KMS-11 (cell line): Measurements from ENCODE around the gene GNLY.

ENCODE experiments used
- H2AFZ ChIP-seq: fragments of 200-600 bp; sonication (generic); 2 replicates; pipeline ENCODE4 v1.6.1; 2016; ENCODE audit warnings: antibody characterized with exemption, mixed run types, low read depth
- H3K27ac ChIP-seq: fragments of 200-600 bp; sonication (generic); 2 replicates; pipeline ENCODE4 v1.6.1; 2016; ENCODE audit warnings: mild to moderate bottlenecking, mixed run types
- H3K27me3 ChIP-seq: fragments of 200-600 bp; sonication (generic); 2 replicates; pipeline ENCODE4 v1.6.1; 2017; ENCODE audit warnings: mild to moderate bottlenecking, low read depth, mixed run types, moderate library complexity; ENCODE audit not compliant: insufficient read depth
- H3K36me3 ChIP-seq: fragments of 200-600 bp; sonication (generic); 2 replicates; pipeline ENCODE4 v1.6.1; 2017; ENCODE audit warnings: mild to moderate bottlenecking, mixed run types; ENCODE audit not compliant: insufficient read depth
- H3K4me1 ChIP-seq: fragments of 200-600 bp; sonication (generic); 2 replicates; pipeline ENCODE4 v1.6.1; 2016; ENCODE audit warnings: mild to moderate bottlenecking, low read depth, mixed run types; ENCODE audit not compliant: poor library complexity, severe bottlenecking
- H3K4me2 ChIP-seq: fragments of 200-600 bp; sonication (generic); 2 replicates; pipeline ENCODE4 v1.7.0; 2016; ENCODE audit warnings: mild to moderate bottlenecking, mixed run types
- H3K4me3 ChIP-seq: fragments of 200-600 bp; sonication (generic); IDR thresholded peaks from 2 replicates; pipeline ENCODE4 v1.6.1; 2017; ENCODE audit warnings: low read depth, low read length, mixed read lengths; ENCODE audit not compliant: insufficient read depth
- H3K79me2 ChIP-seq: fragments of 200-600 bp; sonication (generic); 2 replicates; pipeline ENCODE4 v1.6.1; 2016; ENCODE audit warnings: low read depth, mixed run types; ENCODE audit not compliant: insufficient read depth
- H3K9ac ChIP-seq: fragments of 200-600 bp; sonication (generic); 2 replicates; pipeline ENCODE4 v1.6.1; 2016; ENCODE audit warnings: mild to moderate bottlenecking, mixed run types
- H4K20me1 ChIP-seq: fragments of 200-600 bp; sonication (generic); 2 replicates; pipeline ENCODE4 v1.6.1; 2016; ENCODE audit warnings: mild to moderate bottlenecking, mixed run types; ENCODE audit not compliant: insufficient read depth
- CTCF ChIP-seq: fragments of 200-600 bp; sonication (generic); conservative IDR thresholded peaks from 2 replicates; pipeline ENCODE4 v1.6.1; 2017; ENCODE audit warnings: low read depth, mild to moderate bottlenecking, antibody characterized with exemption, low read length, moderate library complexity, mixed read lengths

GNLY gene

GRCh38 chr2:85705680-85706039, 11.5 kb downstream of the GNLY start:
- Histone ChIP-seq H3K9ac (no peak overlapping the region), H3K79me2 (no peaks in the 10 kb centered on the region), H3K4me1 (peaks cover 70% of the 10 kb centered on the region), H3K4me3 (no peak overlapping the region), H3K36me3 (no peaks in the 10 kb centered on the region), H3K4me2 (peak overlapping the region; percentile 68), H3K27me3 (no peaks in the 10 kb centered on the region), H4K20me1 (no peaks in the 10 kb centered on the region), H2AFZ (peak overlapping the region; percentile 50; the same call in 1 of the 2 replicates), H3K27ac (peak overlapping the region; percentile 39)
- TF ChIP-seq CTCF = no peak

- Histone ChIP-seq H4K20me1 (no peaks in the 10 kb centered on the region), H3K79me2 (no peaks in the 10 kb centered on the region), H3K36me3 (no peaks in the 10 kb centered on the region), H3K4me2 (peak overlapping the region; percentile 68; the same call in 1 of the 2 replicates), H3K27ac (no peak overlapping the region), H3K4me1 (peaks cover 70% of the 10 kb centered on the region), H2AFZ (no peak overlapping the region), H3K9ac (no peak overlapping the region), H3K27me3 (no peaks in the 10 kb centered on the region), H3K4me3 (no peak overlapping the region)
- no peak for TF ChIP-seq CTCF
Observed at GRCh38 chr2:85706063-85706462, 11.9 kb downstream of the GNLY start.

- H3K4me2 ChIP-seq = peak overlapping the region; percentile 40; the same call in 1 of the 2 replicates
- H3K36me3 ChIP-seq = no peaks in the 10 kb centered on the region
- H2AFZ ChIP-seq = peak overlapping the region; percentile 55
- no peak overlapping the region for H3K4me3 ChIP-seq
- no peaks in the 10 kb centered on the region for H3K79me2 ChIP-seq
- no peak overlapping the region for H3K9ac ChIP-seq
- no peak for TF ChIP-seq CTCF
- H3K4me1 ChIP-seq = peaks cover 64% of the 10 kb centered on the region
- no peak overlapping the region for H3K27ac ChIP-seq
- no peaks in the 10 kb centered on the region for H4K20me1 ChIP-seq
- H3K27me3 ChIP-seq = no peaks in the 10 kb centered on the region
Observed at GRCh38 chr2:85706599-85707296, 12.6 kb downstream of the GNLY start.

GRCh38 chr2:85707304-85707703, 13.1 kb downstream of the GNLY start:
- Histone ChIP-seq H3K9ac (no peak overlapping the region), H3K4me1 (peaks cover 59% of the 10 kb centered on the region), H3K27me3 (no peaks in the 10 kb centered on the region), H4K20me1 (no peaks in the 10 kb centered on the region), H3K4me3 (no peak overlapping the region), H3K4me2 (peak overlapping the region; percentile 40; the same call in 1 of the 2 replicates), H3K79me2 (no peaks in the 10 kb centered on the region), H2AFZ (peak overlapping the region; percentile 55), H3K36me3 (no peaks in the 10 kb centered on the region), H3K27ac (no peak overlapping the region)
- TF ChIP-seq CTCF = peak; percentile 97
